Stimulated activated memory B cell treated with anti-CD40 and anti-IgM and Interleukin-4, amounts not matched to agents 10 μg/mL and 1 μg/mL and 100 μg/mL, for 72 hours (primary cell): Measurements from ENCODE around the gene BCL10.
"Not testable (repeated sequence)": the region's sequence is repeated elsewhere in the genome, so short reads cannot be mapped to it uniquely, and the experiment has no call there.

Experiments used
- ATAC-seq: fragments of 150-1000 bp; cut with Tn5 transposase; 2 replicates; pipeline ENCODE4 v1.10.0; 2021
- H3K27ac Mint-ChIP-seq: one replicate; pipeline ENCODE4 v1.8.0; 2022; ENCODE audit warnings: mild to moderate bottlenecking, mixed read lengths
- H3K27me3 Mint-ChIP-seq: one replicate; pipeline ENCODE4 v1.8.0; 2022; ENCODE audit warnings: mixed read lengths
- H3K36me3 Mint-ChIP-seq: one replicate; pipeline ENCODE4 v1.8.0; 2022; ENCODE audit warnings: mixed read lengths
- H3K4me1 Mint-ChIP-seq: one replicate; pipeline ENCODE4 v1.8.0; 2022; ENCODE audit warnings: mixed read lengths
- H3K4me3 Mint-ChIP-seq: one replicate; pipeline ENCODE4 v1.8.0; 2022; ENCODE audit warnings: mild to moderate bottlenecking, moderate library complexity, mixed read lengths
- H3K9me3 Mint-ChIP-seq: one replicate; pipeline ENCODE4 v1.8.0; 2022; ENCODE audit warnings: mixed read lengths

Gene BCL10

GRCh38 chr1:85259118-85259911 lies 17.1 kb downstream of the BCL10 start, which contains the start of gene C1orf52:
C1orf52 (minus strand) TSS chr1:85259662; CDS start chr1:85259633, 29 bp downstream.
- peak; percentile 99 for ATAC-seq
- peaks cover 33% of the 10 kb centered on the region for H3K36me3 Mint-ChIP-seq
- H3K4me1 Mint-ChIP-seq: peaks cover 29% of the 10 kb centered on the region
- H3K27me3 Mint-ChIP-seq: no peaks in the 10 kb centered on the region
- peaks cover 3% of the 10 kb centered on the region for H3K9me3 Mint-ChIP-seq
- H3K27ac Mint-ChIP-seq: peak within 1 kb of the TSS; percentile 97
- H3K4me3 Mint-ChIP-seq: peak within 1 kb of the TSS; percentile 99

GRCh38 chr1:85258536-85259117 lies 17.8 kb downstream of the BCL10 start:
- H3K27me3 Mint-ChIP-seq: no peaks in the 10 kb centered on the region
- peaks cover 33% of the 10 kb centered on the region for H3K4me1 Mint-ChIP-seq
- peak overlapping the region; percentile 99 for H3K4me3 Mint-ChIP-seq
- H3K27ac Mint-ChIP-seq: peak overlapping the region; percentile 97
- peaks cover 3% of the 10 kb centered on the region for H3K9me3 Mint-ChIP-seq
- ATAC-seq: no peak
- H3K36me3 Mint-ChIP-seq: peaks cover 26% of the 10 kb centered on the region

- ATAC-seq, H3K27me3 Mint-ChIP-seq, H3K9me3 Mint-ChIP-seq, H3K27ac Mint-ChIP-seq, H3K4me3 Mint-ChIP-seq: not testable (repeated sequence)
- Mint-ChIP-seq H3K4me1 (peaks cover 12% of the 10 kb centered on the region), H3K36me3 (peaks cover 29% of the 10 kb centered on the region)
Measured at GRCh38 chr1:85249042-85249441, 27.4 kb downstream of the BCL10 start.

GRCh38 chr1:85245891-85246290 lies 30.5 kb downstream of the BCL10 start:
- ATAC-seq: no peak
- H3K9me3 Mint-ChIP-seq: peaks cover 5% of the 10 kb centered on the region
- H3K4me3 Mint-ChIP-seq: no peak overlapping the region
- H3K27me3 Mint-ChIP-seq: no peaks in the 10 kb centered on the region
- peaks cover 4% of the 10 kb centered on the region for H3K4me1 Mint-ChIP-seq
- H3K36me3 Mint-ChIP-seq: peaks cover 17% of the 10 kb centered on the region
- H3K27ac Mint-ChIP-seq: no peak overlapping the region

- no peak overlapping the region for H3K27ac Mint-ChIP-seq
- no peak overlapping the region for H3K4me3 Mint-ChIP-seq
- peaks cover 13% of the 10 kb centered on the region for H3K36me3 Mint-ChIP-seq
- no peak for ATAC-seq
- no peaks in the 10 kb centered on the region for H3K27me3 Mint-ChIP-seq
- peaks cover 2% of the 10 kb centered on the region for H3K4me1 Mint-ChIP-seq
- peaks cover 5% of the 10 kb centered on the region for H3K9me3 Mint-ChIP-seq
Measured at GRCh38 chr1:85245456-85245855, 31.0 kb downstream of the BCL10 start.

- Mint-ChIP-seq H3K36me3 (peaks cover 3% of the 10 kb centered on the region), H3K27ac (no peak overlapping the region), H3K27me3 (no peaks in the 10 kb centered on the region), H3K4me3 (no peak overlapping the region), H3K4me1 (no peaks in the 10 kb centered on the region), H3K9me3 (peaks cover 4% of the 10 kb centered on the region)
- ATAC-seq: no peak
Measured at GRCh38 chr1:85244271-85245061, 32.0 kb downstream of the BCL10 start.

- Mint-ChIP-seq H3K4me1 (no peaks in the 10 kb centered on the region), H3K9me3 (peaks cover 3% of the 10 kb centered on the region), H3K4me3 (no peak overlapping the region), H3K27ac (no peak overlapping the region), H3K27me3 (no peaks in the 10 kb centered on the region), H3K36me3 (no peaks in the 10 kb centered on the region)
- no peak for ATAC-seq
Measured at GRCh38 chr1:85243372-85243771, 33.1 kb downstream of the BCL10 start.

GRCh38 chr1:85240643-85241042 lies 35.8 kb downstream of the BCL10 start:
- no peaks in the 10 kb centered on the region for H3K9me3 Mint-ChIP-seq
- H3K36me3 Mint-ChIP-seq: no peaks in the 10 kb centered on the region
- no peak overlapping the region for H3K27ac Mint-ChIP-seq
- H3K4me3 Mint-ChIP-seq: no peak overlapping the region
- H3K27me3 Mint-ChIP-seq: peaks cover 8% of the 10 kb centered on the region
- ATAC-seq: no peak
- no peaks in the 10 kb centered on the region for H3K4me1 Mint-ChIP-seq

GRCh38 chr1:85240174-85240601 lies 36.2 kb downstream of the BCL10 start:
- no peaks in the 10 kb centered on the region for H3K4me1 Mint-ChIP-seq
- no peaks in the 10 kb centered on the region for H3K9me3 Mint-ChIP-seq
- H3K27me3 Mint-ChIP-seq: peaks cover 8% of the 10 kb centered on the region
- H3K4me3 Mint-ChIP-seq: no peak overlapping the region
- no peak overlapping the region for H3K27ac Mint-ChIP-seq
- H3K36me3 Mint-ChIP-seq: no peaks in the 10 kb centered on the region
- no peak for ATAC-seq

- no peaks in the 10 kb centered on the region for H3K36me3 Mint-ChIP-seq
- ATAC-seq: no peak
Measured at GRCh38 chr1:85237613-85238012, 38.8 kb downstream of the BCL10 start.

GRCh38 chr1:85230305-85230977 lies 46.0 kb downstream of the BCL10 start:
- Mint-ChIP-seq H3K4me1 (no peaks in the 10 kb centered on the region), H3K9me3 (no peaks in the 10 kb centered on the region), H3K27me3 (no peaks in the 10 kb centered on the region), H3K27ac (no peak overlapping the region), H3K36me3 (no peaks in the 10 kb centered on the region), H3K4me3 (no peak overlapping the region)
- ATAC-seq: no peak

More at GRCh38 chr1:85237613-85238012, 38.8 kb downstream of the BCL10 start:
- Mint-ChIP-seq H3K4me3 (no peak overlapping the region), H3K27me3 (peaks cover 8% of the 10 kb centered on the region), H3K9me3 (no peaks in the 10 kb centered on the region), H3K4me1 (no peaks in the 10 kb centered on the region), H3K27ac (no peak overlapping the region)

- H3K9me3 Mint-ChIP-seq: no peaks in the 10 kb centered on the region
- no peak for ATAC-seq
- no peaks in the 10 kb centered on the region for H3K4me1 Mint-ChIP-seq
- H3K27ac Mint-ChIP-seq: no peak overlapping the region
- H3K27me3 Mint-ChIP-seq: no peaks in the 10 kb centered on the region
- no peaks in the 10 kb centered on the region for H3K36me3 Mint-ChIP-seq
- H3K4me3 Mint-ChIP-seq: no peak overlapping the region
Measured at GRCh38 chr1:85229574-85230097, 46.8 kb downstream of the BCL10 start.

- Mint-ChIP-seq H3K36me3 (no peaks in the 10 kb centered on the region), H3K27me3 (no peaks in the 10 kb centered on the region), H3K4me1 (no peaks in the 10 kb centered on the region), H3K4me3 (no peak overlapping the region), H3K9me3 (no peaks in the 10 kb centered on the region), H3K27ac (no peak overlapping the region)
- no peak for ATAC-seq
Measured at GRCh38 chr1:85228972-85229371, 47.5 kb downstream of the BCL10 start.

GRCh38 chr1:85225624-85226380 lies 50.6 kb downstream of the BCL10 start:
- no peaks in the 10 kb centered on the region for H3K36me3 Mint-ChIP-seq
- no peak overlapping the region for H3K4me3 Mint-ChIP-seq
- H3K27ac Mint-ChIP-seq: no peak overlapping the region
- peaks cover 2% of the 10 kb centered on the region for H3K27me3 Mint-ChIP-seq
- no peaks in the 10 kb centered on the region for H3K9me3 Mint-ChIP-seq
- no peak for ATAC-seq
- no peaks in the 10 kb centered on the region for H3K4me1 Mint-ChIP-seq
